Stimulated activated CD4-positive, alpha-beta T cell treated with anti-CD3 and anti-CD28 coated beads, Interleukin-12 subunit alpha, Interleukin-12 subunit beta, amount 100 ng/mL, for 48 hours (primary cell): ENCODE measurements around the gene ASIC4.

Experiments
- DNase-seq, 3 donors: peaks; one replicate each; pipeline ENCODE4 v3.0.0-alpha.2; 2020; ENCODE audit warnings: low read depth in 2 of 3, low spot score in 1 of 3

The ASIC4 gene

GRCh38 chr2:219533930-219534661 is 19.8 kb downstream of the ASIC4 start:
- no peak for DNase-seq

GRCh38 chr2:219536425-219536824 is 22.1 kb downstream of the ASIC4 start:
- no peak for DNase-seq

GRCh38 chr2:219536967-219537366 is 22.7 kb downstream of the ASIC4 start:
- DNase-seq, result no peak

- DNase-seq, result no peak
Observed at GRCh38 chr2:219537657-219538488, 23.6 kb downstream of the ASIC4 start.

- no peak for DNase-seq
Observed at GRCh38 chr2:219538504-219538951, 24.2 kb downstream of the ASIC4 start.

GRCh38 chr2:219538956-219539788 is 24.9 kb downstream of the ASIC4 start:
- DNase-seq, result no peak

- no peak for DNase-seq
Observed at GRCh38 chr2:219539926-219540678, 25.8 kb downstream of the ASIC4 start.

GRCh38 chr2:219540784-219541504 is 26.7 kb downstream of the ASIC4 start:
- DNase-seq, result no peak

GRCh38 chr2:219541611-219542180 is 27.4 kb downstream of the ASIC4 start:
- peak; percentile 81 to 83 (median 83) for DNase-seq

- DNase-seq, result peak in 1 of 3 donors; percentile 21
Observed at GRCh38 chr2:219542931-219543595, 28.8 kb downstream of the ASIC4 start.

- peak; percentile 89 to 92 (median 91) for DNase-seq
Observed at GRCh38 chr2:219543596-219544358, 29.5 kb downstream of the ASIC4 start, which contains the start of the genes CHPF and TMEM198. Gene CHPF, minus strand, starts transcription at chr2:219543809. Its CDS starts 271 bp downstream, at chr2:219543538. Gene TMEM198, plus strand, starts transcription at chr2:219544028. Its CDS starts 700 bp downstream, at chr2:219544728.

GRCh38 chr2:219544567-219544966 is 30.3 kb downstream of the ASIC4 start:
- DNase-seq, result no peak

GRCh38 chr2:219545295-219545942 is 31.1 kb downstream of the ASIC4 start:
- no peak for DNase-seq

- no peak for DNase-seq
Observed at GRCh38 chr2:219545943-219546352, 31.7 kb downstream of the ASIC4 start.

GRCh38 chr2:219547621-219548020 is 33.3 kb downstream of the ASIC4 start:
- DNase-seq, result no peak

- DNase-seq, result no peak
Observed at GRCh38 chr2:219548990-219549389, 34.7 kb downstream of the ASIC4 start.

- no peak for DNase-seq
Observed at GRCh38 chr2:219549619-219550018, 35.3 kb downstream of the ASIC4 start.
